ENCODE measurements around the gene LHX8.

Gene LHX8

DNA sequence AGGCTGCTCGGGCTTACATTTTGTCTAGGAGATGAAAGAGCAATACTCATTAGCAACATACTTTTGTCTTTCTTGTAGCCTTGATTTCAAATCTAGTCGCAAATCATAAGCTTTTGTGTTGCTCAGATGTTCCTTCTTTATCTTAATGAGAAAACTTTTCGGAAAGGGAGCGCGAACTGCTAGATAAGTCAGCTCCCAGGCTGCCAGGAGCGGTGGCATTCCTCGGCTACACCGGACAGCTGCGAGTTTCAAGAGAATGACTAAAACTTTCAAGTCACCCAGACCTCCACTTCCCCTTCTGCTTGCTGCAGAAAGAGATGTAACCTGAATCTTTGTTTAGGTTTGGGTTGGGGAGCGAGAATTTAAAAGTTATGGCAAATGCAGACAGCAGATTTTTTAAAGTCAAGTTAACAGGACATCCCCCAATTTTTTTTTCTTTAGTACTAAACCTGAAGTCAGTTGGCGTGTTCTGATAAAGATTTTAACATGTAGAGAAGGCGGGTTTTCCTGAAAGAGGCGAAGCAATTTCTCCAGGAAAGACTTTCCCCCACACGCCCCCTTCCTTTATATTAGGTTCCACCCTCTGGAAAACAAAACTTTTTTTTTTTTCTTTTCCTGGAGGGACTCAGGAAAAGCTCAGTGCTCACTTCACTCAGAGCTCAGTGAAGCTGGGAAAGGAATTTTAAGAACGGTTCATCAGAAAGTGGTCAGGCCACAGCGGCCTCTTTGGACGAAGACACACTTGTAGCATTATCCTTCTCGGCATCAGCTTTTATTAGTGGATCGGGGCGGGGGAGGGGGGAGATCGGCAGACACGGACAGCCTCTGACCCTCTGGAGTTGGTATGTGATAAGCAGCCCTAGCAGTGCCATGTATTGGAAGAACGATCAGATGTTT, at the start of gene LHX8:
LHX8 (plus strand) TSS at position 639 of the 897 bp plus-strand sequence. CDS start 2,227 bp downstream, outside the sequence.
- DNase-seq = no peak

DNA sequence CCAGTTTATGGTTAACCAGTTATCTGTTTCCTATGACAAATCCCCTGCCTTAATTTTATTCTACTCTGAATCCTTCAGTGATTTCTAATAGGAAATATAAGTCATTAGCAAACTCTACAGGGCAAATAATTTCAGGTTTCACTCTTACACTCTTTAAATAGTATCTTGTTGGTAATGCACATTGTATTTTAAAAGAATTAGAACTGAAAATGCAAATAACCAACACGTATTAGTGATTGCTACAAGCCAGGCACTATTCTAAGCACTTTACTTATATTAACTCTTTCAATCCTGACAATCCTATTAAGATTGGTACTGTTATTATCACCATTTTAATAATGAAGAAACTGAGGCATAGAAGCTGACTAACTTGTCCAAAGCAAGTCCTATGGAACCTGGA, 48.3 kb upstream of the LHX8 start:
- DNase-seq = no peak

DNA sequence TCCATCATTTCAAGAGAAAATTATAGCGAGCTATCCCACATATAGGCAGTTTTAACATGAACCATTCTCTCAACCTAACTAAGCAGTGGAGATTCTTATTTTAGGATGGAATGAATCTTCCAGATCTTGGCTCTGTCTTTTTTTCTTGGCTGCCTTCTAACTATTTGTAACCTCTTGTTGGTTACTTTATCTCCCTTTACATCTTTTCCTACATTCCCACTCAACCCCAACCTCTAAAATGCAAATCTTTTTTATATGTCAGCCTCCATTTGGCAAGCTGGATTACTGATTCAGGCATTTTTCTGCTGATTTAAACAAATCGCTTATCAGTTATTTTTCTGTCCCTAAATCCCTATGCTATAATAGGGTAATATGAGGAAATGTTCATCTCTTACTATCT, 46.9 kb upstream of the LHX8 start:
- no peak for DNase-seq

DNA sequence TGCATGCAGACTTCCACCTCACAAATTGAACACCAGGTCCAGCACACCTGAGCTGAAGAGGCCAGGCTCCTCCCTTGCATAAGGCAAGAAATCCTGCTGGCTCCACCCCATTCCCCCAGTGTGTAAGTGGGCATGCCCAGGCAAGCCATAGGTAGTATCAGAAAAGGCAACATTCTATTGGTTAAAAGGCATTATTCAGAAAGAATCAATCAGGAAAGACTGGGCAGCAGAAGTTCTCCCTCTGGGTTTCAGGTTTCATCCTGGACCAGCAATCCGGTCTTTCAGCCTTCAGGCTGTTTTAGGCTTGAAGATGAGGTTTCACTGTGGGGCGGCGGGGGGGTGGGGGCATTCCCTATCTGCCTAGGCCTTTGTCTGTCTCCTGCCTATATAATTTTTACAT, 42.0 kb upstream of the LHX8 start:
- peak; percentile 54 for DNase-seq

DNA sequence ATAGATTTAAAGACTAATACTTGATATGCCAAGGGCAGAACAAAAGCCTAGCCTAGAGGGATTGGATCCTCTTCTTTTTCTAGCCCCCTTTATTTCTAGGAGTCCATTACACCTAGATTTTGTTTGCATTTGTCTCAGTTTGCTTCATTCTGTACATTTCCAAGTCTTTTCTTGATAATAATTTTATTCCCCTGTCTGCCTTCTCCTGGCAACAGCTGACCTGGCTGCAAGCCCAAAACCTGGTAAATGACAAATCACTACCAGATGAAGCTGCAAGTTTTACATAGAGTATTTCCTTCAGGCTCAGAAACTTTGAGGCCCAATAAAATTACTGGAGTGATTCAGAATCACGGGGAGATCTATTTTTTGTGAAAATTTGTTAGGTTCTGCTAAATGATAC, 36.5 kb upstream of the LHX8 start:
- peak; percentile 33 for DNase-seq

GRCh38 chr1:75099581-75099980, 34.6 kb upstream of the LHX8 start:
- no peak for DNase-seq

GRCh38 chr1:75100481-75101092, 33.6 kb upstream of the LHX8 start:
- no peak for DNase-seq

DNA sequence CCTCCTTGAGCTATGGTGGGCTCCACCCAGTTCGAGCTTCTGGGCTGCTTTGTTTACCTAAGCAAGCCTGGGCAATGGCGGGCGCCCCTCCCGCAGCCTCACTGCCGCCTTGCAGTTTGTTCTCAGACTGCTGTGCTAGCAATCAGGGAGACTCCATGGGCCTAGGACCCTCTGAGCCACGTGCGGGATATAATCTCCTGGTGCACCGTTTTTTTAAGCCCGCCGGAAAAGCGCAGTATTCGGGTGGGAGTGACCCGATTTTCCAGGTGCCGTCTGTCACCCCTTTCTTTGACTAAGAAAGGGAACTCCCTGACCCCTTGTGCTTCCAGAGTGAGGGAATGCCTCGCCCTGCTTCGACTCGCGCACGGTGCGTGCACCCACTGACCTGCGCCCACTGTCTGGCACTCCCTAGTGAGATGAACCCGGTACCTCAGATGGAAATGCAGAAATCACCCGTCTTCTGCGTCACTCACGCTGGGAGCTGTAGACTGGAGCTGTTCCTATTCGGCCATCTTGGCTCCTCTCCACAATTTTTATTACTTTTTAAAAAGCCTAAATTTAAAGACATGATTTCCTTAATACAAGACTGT, 21.7 kb upstream of the LHX8 start:
- DNase-seq = peak; percentile 40

DNA sequence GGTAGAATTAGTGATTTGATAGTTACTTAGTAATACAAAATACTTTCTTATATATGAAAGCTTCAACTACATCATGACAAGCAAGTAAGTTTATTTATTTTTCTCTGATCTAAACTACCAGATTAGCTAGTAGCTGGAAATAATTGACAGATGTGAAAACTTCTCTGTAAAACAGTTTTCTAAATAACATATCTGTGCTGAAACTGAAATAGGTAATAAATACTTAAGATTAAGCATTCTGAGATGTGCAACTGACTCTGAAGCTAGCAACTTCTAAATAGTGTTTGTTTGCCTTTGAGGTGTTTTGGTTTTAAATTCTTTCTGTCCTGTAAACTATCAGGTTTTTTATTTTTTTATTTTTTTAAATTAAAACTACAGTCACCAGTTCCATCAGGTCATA, 18.5 kb upstream of the LHX8 start:
- no peak for DNase-seq

- no peak for DNase-seq
These were observed 10.4 kb upstream of the LHX8 start for GRCh38 chr1:75123756-75124155.

DNA sequence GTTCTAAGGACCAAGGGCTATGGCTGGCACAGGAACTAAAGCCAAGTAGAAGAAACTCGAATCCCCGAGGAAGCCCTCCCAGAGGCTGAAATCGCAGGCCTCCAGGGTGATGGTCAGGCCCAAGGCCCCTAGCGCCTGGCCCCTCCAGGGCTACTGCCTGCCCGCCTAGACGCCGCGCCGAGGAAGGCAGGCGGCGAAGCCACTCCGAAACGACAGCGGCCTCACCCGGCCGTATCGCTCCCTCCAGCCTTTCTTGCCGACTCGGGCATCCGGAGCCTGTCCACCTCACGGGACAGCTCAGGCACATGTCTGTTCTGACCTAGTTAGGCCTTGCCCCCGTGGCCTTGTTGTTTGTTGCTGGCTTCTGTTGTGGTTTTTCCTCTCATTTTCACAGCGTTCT, 9.7 kb upstream of the LHX8 start:
- no peak for DNase-seq

DNA sequence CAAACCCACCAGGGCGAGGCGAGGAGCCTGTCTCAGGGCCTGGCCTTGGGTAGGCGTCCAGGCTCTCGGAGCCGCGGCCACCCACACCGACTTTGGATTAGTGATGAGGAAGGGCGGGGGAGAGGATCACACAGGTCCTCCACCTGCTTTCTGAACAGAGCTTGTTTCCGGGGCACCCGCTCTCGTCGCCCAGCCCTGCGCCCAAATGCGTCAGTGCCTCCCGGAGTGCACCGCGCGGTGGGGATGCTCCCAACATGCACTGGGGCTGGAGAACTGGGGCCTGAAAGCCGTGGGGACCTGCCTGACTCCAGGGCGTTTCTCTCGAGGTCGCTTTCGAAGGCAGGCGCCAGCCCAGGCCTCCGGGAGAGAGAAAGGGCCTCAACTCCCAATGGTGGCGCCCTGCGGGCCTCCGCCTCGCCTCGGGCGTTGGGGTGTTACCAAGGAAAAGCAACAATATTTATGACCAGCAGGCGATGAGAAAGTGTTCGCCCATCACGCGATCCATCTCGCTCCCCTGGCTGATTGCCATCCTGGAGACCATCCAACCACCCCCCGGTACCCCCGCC, 8.9 kb upstream of the LHX8 start:
- no peak for DNase-seq

- no peak for DNase-seq
These were observed 7.5 kb upstream of the LHX8 start for GRCh38 chr1:75126611-75127101.

DNA sequence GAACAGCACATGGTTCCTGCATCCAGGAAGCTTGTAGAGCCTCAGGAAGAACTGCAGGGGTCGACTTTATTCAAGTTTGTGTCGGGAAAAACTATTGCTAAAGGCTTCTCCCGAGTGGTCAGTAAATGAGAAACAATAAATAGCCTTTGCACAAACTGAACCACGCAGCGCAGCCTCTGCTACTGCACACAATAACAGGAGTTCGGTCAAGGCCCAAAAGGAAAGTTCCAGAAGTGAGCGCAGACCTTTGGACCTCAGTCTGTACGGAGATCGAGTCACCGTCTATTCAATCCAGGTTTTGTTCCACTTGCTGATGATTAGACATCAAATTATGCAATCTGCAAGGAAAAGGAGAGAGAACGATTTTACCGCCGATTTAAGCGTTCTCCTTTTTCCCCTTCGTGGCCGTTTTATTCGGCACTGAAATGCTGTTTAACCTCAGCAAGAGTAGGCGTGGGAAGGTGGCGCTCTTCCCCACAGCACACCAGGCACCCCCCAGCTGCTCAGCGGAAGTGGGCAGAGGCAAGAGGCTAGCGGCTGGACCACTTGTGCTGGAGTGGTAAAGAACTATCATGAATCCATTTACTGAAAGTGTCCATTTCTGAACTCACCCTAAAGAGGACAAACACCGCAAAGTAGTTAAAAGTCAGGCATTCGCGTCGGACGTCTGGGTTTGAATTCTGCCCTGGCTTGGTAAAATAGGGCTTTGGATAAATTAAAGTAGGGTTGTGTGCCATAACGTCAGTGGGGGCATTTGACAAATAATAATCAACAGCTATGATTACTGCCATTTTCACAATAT, 6.1 kb upstream of the LHX8 start:
- DNase-seq = no peak

- DNase-seq = no peak
These were observed 4.6 kb upstream of the LHX8 start for GRCh38 chr1:75129660-75129982.

- DNase-seq = no peak
These were observed 4.0 kb upstream of the LHX8 start for GRCh38 chr1:75129983-75130789.

GRCh38 chr1:75130865-75131564, 3.2 kb upstream of the LHX8 start:
- peak; percentile 22 for DNase-seq

DNA sequence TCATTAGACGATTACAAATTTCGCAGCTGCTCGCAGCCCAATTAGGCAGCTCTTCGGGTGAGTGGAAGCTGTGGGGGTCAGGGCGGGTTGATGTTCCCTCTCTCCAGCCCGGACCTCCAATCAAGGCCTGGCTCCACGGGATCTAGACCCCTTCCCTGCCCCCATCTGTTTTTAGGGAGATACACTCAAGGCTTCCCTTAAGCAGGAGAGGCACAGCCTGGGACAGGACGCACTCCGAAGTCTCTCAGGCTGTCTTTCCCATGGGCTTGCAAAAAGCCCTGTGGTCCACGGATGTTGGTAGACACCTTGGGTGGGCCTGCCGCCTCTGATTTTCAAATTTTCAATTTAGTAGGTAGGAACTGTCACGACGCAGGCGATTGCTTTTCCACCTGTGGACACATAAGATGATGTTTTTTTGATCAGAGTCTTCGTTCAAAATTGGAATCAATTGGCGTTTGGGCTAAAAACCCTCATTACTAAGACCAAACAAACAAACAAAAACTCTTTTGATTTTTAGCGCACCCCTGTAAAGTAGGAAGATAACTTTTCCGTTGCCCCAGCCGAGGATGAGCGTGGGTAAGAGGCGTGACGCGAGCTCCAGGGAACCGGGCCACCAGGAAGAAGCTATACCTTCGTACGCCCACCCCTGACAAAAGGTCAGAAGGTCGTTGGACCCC, 2.5 kb upstream of the LHX8 start:
- DNase-seq = peak; percentile 22

DNA sequence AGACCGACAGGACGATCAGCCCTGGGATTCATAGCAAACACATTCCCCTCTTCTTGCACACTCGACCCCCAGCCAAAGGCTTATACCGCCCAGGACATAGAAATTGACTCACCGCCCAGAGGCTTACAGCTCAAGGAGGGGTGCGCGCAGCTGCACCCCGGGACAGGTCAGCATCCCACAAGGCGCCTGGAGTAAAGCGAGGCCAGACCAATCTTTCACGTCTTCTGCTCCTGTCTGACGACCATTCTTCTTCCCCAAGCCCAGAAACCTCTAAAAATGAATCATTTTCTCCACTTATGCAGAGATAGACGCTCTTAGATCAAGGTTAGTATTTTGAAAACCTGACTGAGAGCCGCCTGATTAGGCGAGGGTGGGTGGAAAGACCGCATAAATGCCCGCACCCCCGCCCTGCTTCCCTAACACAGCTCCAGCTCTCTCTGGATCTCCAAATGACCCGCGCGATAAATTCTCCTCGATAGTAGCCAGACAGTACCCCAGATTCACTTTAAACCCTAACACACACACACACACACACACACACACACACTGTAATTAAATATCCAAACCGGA, 1.9 kb upstream of the LHX8 start:
- no peak for DNase-seq

Data from NCI-H2171 treated with DMSO at 0.1 percent for 48 hours (cell line).